GM12878 (cell line): ENCODE measurements around the gene KCNAB2. TPM values are rescaled to one million over a fixed set of nuclear protein-coding genes. Genes with fewer than 3 reads are reported as not detected.

Source experiments
- CREB1 ChIP-seq: IDR thresholded peaks from 2 replicates; pipeline ENCODE4 v1.6.1; 2012; ENCODE audit warnings: low read depth, mild to moderate bottlenecking, inconsistent platforms
- ELK1 ChIP-seq: IDR thresholded peaks from 2 replicates; pipeline ENCODE4 v1.6.1; 2012; ENCODE audit warnings: low read depth, low read length, improper control_type of control experiment
- KLF5 ChIP-seq: fragments of 450-650 bp; IDR thresholded peaks from 2 replicates; pipeline ENCODE4 v1.6.1; 2014; ENCODE audit warnings: mild to moderate bottlenecking; ENCODE audit not compliant: partially characterized antibody
- NBN ChIP-seq: fragments of 450-650 bp; IDR thresholded peaks from 2 replicates; pipeline ENCODE4 v1.6.1; 2016
- NFYA ChIP-seq: IDR thresholded peaks from 2 replicates; pipeline ENCODE4 v1.6.1; 2011; ENCODE audit warnings: low read depth, mild to moderate bottlenecking, low read length, improper control_type of control experiment, borderline replicate concordance
- RBBP5 ChIP-seq: fragments of 200-600 bp; sonication (generic); conservative IDR thresholded peaks from 2 replicates; pipeline ENCODE4 v1.6.1; 2016
- ZNF592 ChIP-seq: fragments of 450-650 bp; IDR thresholded peaks from 2 replicates; pipeline ENCODE4 v1.6.1; 2017; ENCODE audit warnings: mild to moderate bottlenecking, moderate library complexity
- polyA plus RNA-seq, 11 experiments: library from polyadenylated mRNA; depleted of rRNA in 4 of 11; unstranded in 6 of 11; stranded (reverse) in 5 of 11; fragments of >200 nt; fragmentation: Nextera tagmentation in 4 of 11; fragmentation: Illumina TruSeq in 1 of 11; extraction: Ambion mirVana in 4 of 11; extraction: Trizol in 1 of 11; gene quantifications; 1 replicate in 1 of 11; 2 replicates in 10 of 11; pipeline versions ENCODE4 v1.2.1 to v1.2.3, GENCODE V29; 2011 to 2016; ENCODE audit warnings: inconsistent platforms in 2 of 11, missing spikeins in 2 of 11, low read depth in 1 of 11
- total RNA-seq, 4 experiments: library from RNA; depleted of rRNA in 3 of 4; stranded (reverse); fragments of >200 nt in 3 of 4; fragmentation: Illumina TruSeq in 1 of 4; extraction: Trizol in 1 of 4; gene quantifications; 2 replicates each; pipeline versions ENCODE4 v1.2.1 to v1.2.3, GENCODE V29; 2013 to 2021
- TF ChIP-seq, protein P1 (sequence below): IDR thresholded peaks from 2 replicates; pipeline ENCODE4 v1.6.1; 2011; ENCODE audit warnings: borderline replicate concordance, low read depth, mild to moderate bottlenecking, moderate library complexity, low read length; ENCODE audit not compliant: insufficient read depth, poor library complexity, severe bottlenecking

The KCNAB2 gene
- total and polyA plus RNA-seq, 10 of the 15 experiments (the other 5 are each of a cell fraction or from before 2014, with no cell fraction given) = 2.9 to 123 (median 62.4) TPM

- TF ChIP-seq, protein P1, sequence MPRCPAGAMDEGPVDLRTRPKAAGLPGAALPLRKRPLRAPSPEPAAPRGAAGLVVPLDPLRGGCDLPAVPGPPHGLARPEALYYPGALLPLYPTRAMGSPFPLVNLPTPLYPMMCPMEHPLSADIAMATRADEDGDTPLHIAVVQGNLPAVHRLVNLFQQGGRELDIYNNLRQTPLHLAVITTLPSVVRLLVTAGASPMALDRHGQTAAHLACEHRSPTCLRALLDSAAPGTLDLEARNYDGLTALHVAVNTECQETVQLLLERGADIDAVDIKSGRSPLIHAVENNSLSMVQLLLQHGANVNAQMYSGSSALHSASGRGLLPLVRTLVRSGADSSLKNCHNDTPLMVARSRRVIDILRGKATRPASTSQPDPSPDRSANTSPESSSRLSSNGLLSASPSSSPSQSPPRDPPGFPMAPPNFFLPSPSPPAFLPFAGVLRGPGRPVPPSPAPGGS = peak; percentile 73
- TF ChIP-seq NBN (peak; percentile 63; the same call in 1 of the 2 replicates), CREB1 (no peak), NFYA (no peak), ELK1 (no peak), KLF5 (no peak), ZNF592 (no peak), RBBP5 (no peak)
These were observed 15.0 kb upstream of the KCNAB2 start (continued) for GRCh38 chr1:6030547-6031261.
